NB4 (cell line): ENCODE results near the gene ARID1B.
A peak's percentile ranks its signal among the peaks of the same experiment; 100 is the strongest.

Source experiments
- DNase-seq: peaks from one replicate; pipeline ENCODE4 v3.0.0; 2010; ENCODE audit warnings: low read depth
- H3K4me3 ChIP-seq: one replicate; pipeline ENCODE4 v1.5.1; 2011; ENCODE audit warnings: mild to moderate bottlenecking, low read depth, low read length, moderate library complexity
- MYC ChIP-seq: IDR thresholded peaks from 2 replicates; pipeline ENCODE4 v1.6.1; 2011; ENCODE audit warnings: low read depth, low read length
- POLR2A ChIP-seq: IDR thresholded peaks from 2 replicates; pipeline ENCODE4 v1.6.1; 2011; ENCODE audit warnings: mild to moderate bottlenecking; ENCODE audit not compliant: insufficient read length; ENCODE audit errors: extremely low read depth
- TF ChIP-seq, protein P1 (sequence below): IDR thresholded peaks from 2 replicates; pipeline ENCODE4 v1.6.1; 2011; ENCODE audit warnings: low read depth, low read length
- TF ChIP-seq, protein P2 (sequence below): IDR thresholded peaks from one replicate; pipeline ENCODE4 v1.5.1; 2012; ENCODE audit warnings: low read depth, low read length

The ARID1B gene

DNA sequence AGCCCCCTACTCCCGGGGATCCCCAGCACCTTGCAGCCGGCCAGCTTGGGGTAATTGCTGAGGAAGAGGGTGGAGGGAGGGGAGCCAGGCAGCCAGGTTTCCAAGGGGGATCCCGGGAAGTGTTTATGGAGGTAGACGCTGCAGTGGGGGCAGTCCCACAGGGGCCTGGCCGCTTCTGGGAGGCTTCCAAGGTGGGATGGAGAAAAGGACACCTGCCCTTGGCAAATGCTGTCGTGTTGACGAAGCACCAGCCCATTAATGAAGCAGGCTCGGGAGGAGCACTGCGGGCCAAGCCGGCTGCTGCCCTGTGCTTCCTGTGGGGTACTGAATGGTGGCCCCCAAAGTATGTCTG, 463.8 kb downstream of the ARID1B start:
- no peak for TF ChIP-seq POLR2A
- TF ChIP-seq, protein P1, sequence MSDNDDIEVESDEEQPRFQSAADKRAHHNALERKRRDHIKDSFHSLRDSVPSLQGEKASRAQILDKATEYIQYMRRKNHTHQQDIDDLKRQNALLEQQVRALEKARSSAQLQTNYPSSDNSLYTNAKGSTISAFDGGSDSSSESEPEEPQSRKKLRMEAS: no peak
- TF ChIP-seq, protein P2, sequence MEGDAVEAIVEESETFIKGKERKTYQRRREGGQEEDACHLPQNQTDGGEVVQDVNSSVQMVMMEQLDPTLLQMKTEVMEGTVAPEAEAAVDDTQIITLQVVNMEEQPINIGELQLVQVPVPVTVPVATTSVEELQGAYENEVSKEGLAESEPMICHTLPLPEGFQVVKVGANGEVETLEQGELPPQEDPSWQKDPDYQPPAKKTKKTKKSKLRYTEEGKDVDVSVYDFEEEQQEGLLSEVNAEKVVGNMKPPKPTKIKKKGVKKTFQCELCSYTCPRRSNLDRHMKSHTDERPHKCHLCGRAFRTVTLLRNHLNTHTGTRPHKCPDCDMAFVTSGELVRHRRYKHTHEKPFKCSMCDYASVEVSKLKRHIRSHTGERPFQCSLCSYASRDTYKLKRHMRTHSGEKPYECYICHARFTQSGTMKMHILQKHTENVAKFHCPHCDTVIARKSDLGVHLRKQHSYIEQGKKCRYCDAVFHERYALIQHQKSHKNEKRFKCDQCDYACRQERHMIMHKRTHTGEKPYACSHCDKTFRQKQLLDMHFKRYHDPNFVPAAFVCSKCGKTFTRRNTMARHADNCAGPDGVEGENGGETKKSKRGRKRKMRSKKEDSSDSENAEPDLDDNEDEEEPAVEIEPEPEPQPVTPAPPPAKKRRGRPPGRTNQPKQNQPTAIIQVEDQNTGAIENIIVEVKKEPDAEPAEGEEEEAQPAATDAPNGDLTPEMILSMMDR: no peak
- no peak for TF ChIP-seq MYC
- H3K4me3 ChIP-seq: no peak overlapping the region
- no peak for DNase-seq

DNA sequence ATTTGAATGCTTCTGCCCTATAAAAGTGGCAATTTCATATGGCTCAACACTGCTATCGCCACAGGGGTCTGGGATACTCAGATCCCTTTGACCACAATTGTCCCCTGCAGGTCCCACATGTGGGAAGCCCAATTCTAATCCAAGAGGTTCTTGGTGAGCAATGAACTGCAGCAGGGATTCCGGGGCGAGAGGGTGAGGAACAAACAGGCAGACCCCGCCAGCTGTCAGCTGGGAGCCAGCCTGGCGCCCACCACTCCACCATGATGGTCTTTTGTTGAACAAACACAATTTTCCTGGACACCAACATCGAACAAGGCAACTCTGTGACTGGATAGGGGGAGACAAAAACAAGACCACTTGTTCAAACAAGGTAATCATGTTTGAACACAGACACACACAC, 465.6 kb downstream of the ARID1B start:
- DNase-seq: no peak
- no peak overlapping the region for H3K4me3 ChIP-seq
- TF ChIP-seq, protein P2: no peak
- TF ChIP-seq MYC (no peak), POLR2A (no peak)
- TF ChIP-seq, protein P1: no peak

DNA sequence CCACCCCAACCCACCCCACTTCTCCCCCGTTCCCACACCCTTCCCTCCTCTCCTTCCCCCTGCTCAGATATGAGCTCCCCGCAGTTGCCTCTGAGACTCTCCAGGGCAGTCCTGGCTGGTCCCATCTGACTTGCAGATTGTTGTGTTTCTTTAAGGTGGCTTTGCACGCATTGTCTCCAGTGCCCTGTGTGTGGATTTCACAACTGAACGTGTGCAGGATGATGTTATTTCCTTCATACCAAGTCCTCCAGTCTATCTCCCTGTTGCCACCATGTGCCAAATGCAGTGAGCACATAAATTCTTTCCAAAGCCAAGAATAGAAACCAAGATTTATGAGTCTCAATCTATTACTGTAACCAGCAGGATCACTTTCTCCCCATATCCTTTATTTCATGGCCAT, 467.0 kb downstream of the ARID1B start:
- DNase-seq: peak; percentile 30
- TF ChIP-seq, protein P1: no peak
- TF ChIP-seq MYC: no peak
- TF ChIP-seq POLR2A: no peak
- TF ChIP-seq, protein P2: no peak
- H3K4me3 ChIP-seq: no peak overlapping the region

DNA sequence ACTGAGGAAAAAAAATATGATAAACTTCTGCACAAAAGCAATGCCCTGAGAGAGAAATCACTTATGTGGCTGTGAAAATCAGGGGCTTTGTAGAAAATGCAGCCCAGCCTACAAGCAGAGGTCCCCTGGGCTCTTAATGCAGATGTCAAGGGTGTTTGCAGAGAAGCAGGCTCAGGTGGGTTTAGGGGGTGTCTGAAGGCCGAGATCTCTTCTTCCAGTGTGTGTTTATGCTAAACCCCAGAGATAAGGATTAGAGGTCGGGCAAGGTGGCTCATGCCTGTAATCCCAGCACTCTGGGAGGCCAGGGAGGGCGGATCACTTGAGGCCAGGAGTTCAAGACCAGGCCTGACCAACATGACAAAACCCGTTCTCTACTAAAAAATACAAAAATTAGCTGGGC, 467.6 kb downstream of the ARID1B start:
- TF ChIP-seq MYC: no peak
- TF ChIP-seq, protein P1: no peak
- no peak for TF ChIP-seq POLR2A
- TF ChIP-seq, protein P2: no peak
- H3K4me3 ChIP-seq: no peak overlapping the region
- no peak for DNase-seq

DNA sequence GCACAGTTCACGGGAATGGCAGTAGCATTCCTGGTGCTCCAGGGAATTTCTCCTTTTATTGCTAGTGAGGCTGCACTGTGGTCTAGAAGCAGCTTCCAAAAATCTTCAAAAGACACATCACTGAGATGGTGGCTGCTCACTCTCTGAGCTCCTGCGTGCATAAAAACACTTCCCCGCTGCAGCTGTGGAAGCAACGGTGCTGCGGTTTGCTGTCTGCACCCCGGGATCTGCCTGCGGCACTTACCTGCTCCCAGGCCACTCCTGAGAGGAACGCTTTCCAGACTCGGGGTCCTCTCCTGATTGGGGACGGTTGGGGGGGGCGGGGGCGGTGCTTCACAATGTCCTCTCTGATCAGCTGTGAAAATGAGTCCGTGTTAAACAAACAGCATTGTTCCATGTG, 468.3 kb downstream of the ARID1B start:
- TF ChIP-seq, protein P1: no peak
- no peak for TF ChIP-seq POLR2A
- TF ChIP-seq MYC: no peak
- TF ChIP-seq, protein P2: no peak
- no peak for DNase-seq

DNA sequence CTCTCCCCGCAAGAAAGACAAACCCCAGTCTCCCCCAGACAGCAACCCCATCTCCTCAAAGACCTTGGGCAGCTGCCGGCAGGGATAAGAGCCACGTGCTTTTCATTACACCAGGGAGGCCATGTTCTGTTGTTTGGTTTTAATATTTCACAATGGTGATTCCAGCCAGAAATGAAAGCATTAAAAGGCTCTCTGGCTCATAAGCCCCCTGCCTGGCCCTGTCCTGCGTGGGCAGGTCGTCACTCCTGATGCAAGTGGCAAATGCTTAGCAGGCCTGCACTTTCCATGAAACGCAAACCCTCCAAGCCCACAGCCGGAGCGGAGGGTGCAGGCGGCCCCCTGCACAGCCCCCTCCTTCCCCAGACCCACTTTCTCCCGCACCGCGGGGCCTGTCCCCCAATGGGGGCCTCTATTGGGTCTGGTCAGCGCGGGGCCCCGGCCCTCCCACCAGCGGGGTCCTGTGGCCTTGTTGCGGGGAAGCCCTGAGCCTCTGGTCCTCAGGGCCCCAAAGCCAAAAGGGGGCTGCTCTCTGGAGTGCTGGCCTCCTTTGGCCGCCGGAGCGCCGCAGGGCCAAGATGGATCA, 469.0 kb downstream of the ARID1B start:
- no peak for DNase-seq
- H3K4me3 ChIP-seq: no peak overlapping the region
- TF ChIP-seq, protein P2: no peak
- TF ChIP-seq, protein P1: peak; percentile 45

More for the DNA sequence above, 468.3 kb downstream of the ARID1B start:
- H3K4me3 ChIP-seq: no peak overlapping the region
